GM19099 (cell line): ENCODE results near the gene NET1.

Source experiments
- POLR2A ChIP-seq: IDR thresholded peaks from 3 replicates; pipeline ENCODE4 v1.6.1; 2011; ENCODE audit warnings: low read depth; ENCODE audit not compliant: insufficient read length; ENCODE audit errors: extremely low read depth

NET1 gene

GRCh38 chr10:5496261-5497250 lies 84.2 kb downstream of the NET1 start:
- TF ChIP-seq POLR2A = no peak

- no peak for TF ChIP-seq POLR2A
Measured at GRCh38 chr10:5497289-5497688, 84.9 kb downstream of the NET1 start.

GRCh38 chr10:5497948-5498730 lies 85.8 kb downstream of the NET1 start:
- no peak for TF ChIP-seq POLR2A

GRCh38 chr10:5498791-5499492 lies 86.6 kb downstream of the NET1 start:
- TF ChIP-seq POLR2A = no peak

GRCh38 chr10:5499493-5500140 lies 87.3 kb downstream of the NET1 start, which contains the start of gene CALML5:
Gene CALML5, minus strand, starts transcription at chr10:5499570. Its CDS starts 132 bp downstream, at chr10:5499438.
- no peak for TF ChIP-seq POLR2A

GRCh38 chr10:5500162-5500670 lies 87.9 kb downstream of the NET1 start:
- no peak for TF ChIP-seq POLR2A

- TF ChIP-seq POLR2A = no peak
Measured at GRCh38 chr10:5500910-5501309, 88.6 kb downstream of the NET1 start.

GRCh38 chr10:5502061-5502521 lies 89.7 kb downstream of the NET1 start:
- TF ChIP-seq POLR2A = no peak

GRCh38 chr10:5502571-5503476 lies 90.5 kb downstream of the NET1 start:
- TF ChIP-seq POLR2A = no peak

GRCh38 chr10:5503477-5503835 lies 91.1 kb downstream of the NET1 start:
- no peak for TF ChIP-seq POLR2A

- no peak for TF ChIP-seq POLR2A
Measured at GRCh38 chr10:5504146-5505072, 92.1 kb downstream of the NET1 start.

GRCh38 chr10:5506246-5506645 lies 93.9 kb downstream of the NET1 start:
- no peak for TF ChIP-seq POLR2A
